Measurements from ENCODE around the gene TCF7L1. TPM values are rescaled to one million over a fixed set of nuclear protein-coding genes. Genes with fewer than 3 reads are reported as not detected.

The TCF7L1 gene
- total and polyA plus RNA-seq, 9 of the 15 experiments (the other 6 are each of a cell fraction or from before 2014, with no cell fraction given) = 0.03 to 0.11 (median 0.07) TPM; not detected in 5

GRCh38 chr2:85281553-85281952 is 148.4 kb downstream of the TCF7L1 start:
- Histone ChIP-seq H3K27ac (ENCODE audit: extremely low read depth, low read depth, low read length) (no peak overlapping the region), H3K79me2 (ENCODE audit: control insufficient read depth, insufficient read depth, low read length) (no peaks in the 10 kb centered on the region), H3K9ac (ENCODE audit: insufficient read depth in 1 of 2, low read depth in 2 of 2, low read length in 2 of 2) (no peak overlapping the region), H3K4me3 (no peak overlapping the region), H2AFZ (ENCODE audit: low read depth, low read length) (no peak overlapping the region), H3K27me3 (ENCODE audit: control insufficient read depth in 2 of 2, insufficient read depth in 2 of 2, low read length in 2 of 2) (peaks cover 46 to 85% of the 10 kb centered on the region in 2 experiments), H4K20me1 (replicated peaks; ENCODE audit: control insufficient read depth, insufficient read depth, low read length) (peaks cover 4% of the 10 kb centered on the region; the same call in 1 of the 2 replicates), H3K9me1 (ENCODE audit: control insufficient read depth, insufficient read depth, low read length) (no peaks in the 10 kb centered on the region), H3K4me1 (replicated peaks in 1 of 2; ENCODE audit: control insufficient read depth in 2 of 2, insufficient read depth in 2 of 2, low read length in 2 of 2) (no peaks in the 10 kb centered on the region; a peak in 1 of 5 replicates), H3K4me2 (ENCODE audit: insufficient read depth, low read length) (no peak overlapping the region), H3K36me3 (ENCODE audit: control insufficient read depth, insufficient read depth, low read length) (no peaks in the 10 kb centered on the region), H3K9me3 (replicated peaks; ENCODE audit: control insufficient read depth, insufficient read depth, low read depth, low read length) (no peaks in the 10 kb centered on the region)
- WGBS (ENCODE audit: insufficient coverage, low coverage, missing lambda C conversion rate) = under 1% methylated on average over 6 of the region's 6 CpGs
- no TSS peak for BruUV-seq (replicated peaks)
- in situ Hi-C loops (cut with MboI) (no loop called here), intact Hi-C loops (cut with micrococcal nuclease) (no loop called here)
- CTCF ChIA-PET (ENCODE audit: low intra/inter-chr PET ratio) = interaction anchor here (0.6 kb wide), 1 partner anchor 304 kb away, joined by 3 read pairs; no protein-coding TSS in a partner anchor
- FAIRE-seq (no peak), ATAC-seq (no peak), DNase-seq (ENCODE audit: extremely low read depth in 1 of 4, low spot score in 3 of 4) (no peak)
- TF ChIP-seq HDAC2 (IDR thresholded peaks at IDR 0.05) = no peak
- no peak for TF ChIP-seq ARID4B (CRISPR knock-in tag; IDR thresholded peaks at IDR 0.05)
- no peak for TF ChIP-seq FOXO4 (CRISPR knock-in tag; IDR thresholded peaks at IDR 0.05)
- no peak for TF ChIP-seq ZBTB43 (CRISPR knock-in tag; IDR thresholded peaks at IDR 0.05)
- TF ChIP-seq ZFPM2 (CRISPR knock-in tag; IDR thresholded peaks at IDR 0.05) = no peak
- no peak for TF ChIP-seq PRMT5 (CRISPR knock-in tag; IDR thresholded peaks at IDR 0.05)
- POLR2A ChIA-PET = no interaction called here

Data from K562 (cell line).